GM12873 (cell line): ENCODE measurements around the gene RNF227.

Source experiments
- CTCF ChIP-seq: IDR thresholded peaks from 2 replicates; pipeline ENCODE4 v1.5.1; 2012; ENCODE audit warnings: low read depth, mild to moderate bottlenecking, moderate library complexity, low read length, control low read depth; ENCODE audit not compliant: insufficient read depth; ENCODE audit errors: missing control alignments

RNF227 gene

GRCh38 chr17:7929158-7930023 is 13.3 kb upstream of the RNF227 start, which contains the start of gene KCNAB3:
KCNAB3 (minus strand) TSS chr17:7929856; CDS start chr17:7929435, 421 bp downstream.
- TF ChIP-seq CTCF = no peak

- TF ChIP-seq CTCF = no peak
These were observed 11.5 kb upstream of the RNF227 start for GRCh38 chr17:7927596-7927995.

GRCh38 chr17:7922845-7923628 is 6.9 kb upstream of the RNF227 start:
- TF ChIP-seq CTCF = no peak

- TF ChIP-seq CTCF = no peak
These were observed 6.3 kb upstream of the RNF227 start for GRCh38 chr17:7922269-7922844.

DNA sequence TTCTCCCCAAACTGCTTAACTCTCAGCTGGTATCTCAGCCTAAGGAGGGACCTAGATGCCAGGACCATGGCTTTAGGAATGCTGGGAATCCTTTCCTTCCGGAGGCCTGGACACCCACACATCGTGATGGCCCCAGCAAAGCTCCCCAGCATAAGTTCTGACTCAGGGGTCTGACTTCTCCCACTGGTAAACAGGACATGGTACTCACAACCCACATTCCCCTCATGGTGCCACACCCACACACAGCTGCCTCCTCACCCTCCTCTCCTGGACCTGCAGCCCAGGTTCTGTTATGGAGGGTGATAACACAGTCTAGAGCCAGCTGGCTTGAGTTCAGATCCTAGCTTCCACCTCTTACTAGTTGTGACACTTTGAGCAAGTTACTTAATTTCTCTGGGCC is 719 bp upstream of the RNF227 start:
- no peak for TF ChIP-seq CTCF

GRCh38 chr17:7916385-7916682 is 245 bp upstream of the RNF227 start:
- TF ChIP-seq CTCF = no peak

DNA sequence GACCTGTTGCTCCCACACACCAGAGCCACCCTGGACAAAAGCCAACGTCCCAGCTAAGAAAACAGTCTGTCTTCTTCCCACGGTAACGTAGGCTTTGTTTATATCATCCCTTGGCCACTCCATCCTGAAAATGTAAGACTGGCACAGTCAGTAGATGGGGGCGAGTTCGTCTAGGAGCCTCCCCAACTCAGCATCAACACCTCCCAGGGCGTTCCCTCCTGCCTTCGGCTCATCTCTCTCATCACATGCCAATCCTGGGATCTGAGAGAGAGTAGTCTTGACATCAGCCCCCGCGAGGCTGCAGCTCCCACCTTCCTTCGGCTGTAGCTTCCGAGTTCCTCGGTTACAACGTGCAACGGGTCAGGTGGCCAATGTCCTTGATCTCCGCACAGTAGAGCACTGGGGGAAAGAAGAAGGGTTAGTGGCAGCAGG is 894 bp downstream of the RNF227 start:
- no peak for TF ChIP-seq CTCF
